Pancreas (tissue), 10 donors: ENCODE measurements around the gene S100A2. TPM values are rescaled to one million over a fixed set of nuclear protein-coding genes. Genes with fewer than 3 reads are reported as not detected.

ENCODE experiments used
- ATAC-seq, 4 donors: fragments of 200-7000 bp; cut with Tn5 transposase; one replicate each; pipeline versions ENCODE4 v1.8.0 to v1.9.1; 2020; ENCODE audit warnings: mild to moderate bottlenecking in 4 of 4, moderate library complexity in 4 of 4
- DNase-seq, 6 donors: peaks; one replicate each; pipeline ENCODE4 v3.0.0-alpha.2; 2020
- FAIRE-seq: peaks from 2 replicates; lab custom pipeline; 2012; peaks lifted over from hg19 to GRCh38; lab: Jason Lieb, UNC
- H3K27ac ChIP-seq, 4 donors: fragments of 200-600 bp; sonication (generic); 1 replicate in 3 of 4; 2 replicates in 1 of 4; pipeline versions ENCODE4 v1.5.0 to v1.8.0; 2020
- H3K27me3 ChIP-seq, 4 donors: fragments of 200-600 bp; one replicate each; pipeline ENCODE4 v1.8.0; 2021
- H3K36me3 ChIP-seq, 3 donors: fragments of 200-600 bp; sonication (generic) in 1 of 3; one replicate each; pipeline versions ENCODE4 v1.5.0 to v1.8.0; 2020 to 2021
- H3K4me1 ChIP-seq, 3 donors: fragments of 200-600 bp; one replicate each; pipeline ENCODE4 v1.8.0; 2021
- H3K4me3 ChIP-seq, 4 donors: fragments of 200-600 bp; sonication (generic) in 2 of 4; one replicate each; pipeline versions ENCODE4 v1.5.0 to v1.8.0; 2020 to 2021
- H3K9me3 ChIP-seq, 4 donors: fragments of 200-600 bp; one replicate each; pipeline ENCODE4 v1.8.0; 2021
- CTCF ChIP-seq, 4 donors: fragments of 200-600 bp; sonication (generic) in 3 of 4; IDR thresholded peaks; one replicate each; pipeline versions ENCODE4 v1.5.0 to v1.8.0; 2021; ENCODE audit warnings: antibody characterized with exemption in 4 of 4
- WGBS, 2 donors: extraction: QIAGEN DNeasy Blood & Tissue Kit; methylation state at CpG; one replicate each; pipeline ENCODE4 v1.1.7; 2013; 5-methylcytosine and 5-hydroxymethylcytosine counted together
- intact Hi-C, 3 donors: fragments of 100-400 bp; cut with DNase I; formaldehyde crosslinking; loops; one replicate each; pipeline versions ENCODE4 v1.11.1 to v1.14.2; 2022
- polyA plus RNA-seq, 2 donors: library from polyadenylated mRNA; stranded (reverse); fragments of 200-250 nt; gene quantifications; one replicate each; pipeline ENCODE4 v1.2.3, GENCODE V29; 2013
- total RNA-seq, 6 donors: library from RNA; stranded (reverse); fragmentation: NEBNext Ultra II Directional in 4 of 6; extraction: Animal tissue kit (Norgen Biotek cat#: 25700) in 4 of 6; gene quantifications; one replicate each; pipeline versions ENCODE4 v1.2.1 to v1.2.4, GENCODE V29; 2021 to 2023
- donor health status: healthy with polysubstance abuse.
- donor health status: DM: no; HTN: no; CAD: no; lungs with moderate emphysema.
- donor health status: DM: no; HTN: no; CAD: no.
- donor health status: control.
- donor health status: control.
- donor health status: Bipolar disorder and iron deficiency.
- donor health status: DM: yes; HTN: yes; CAD: no.
- donor health status: DM: no; HTN: no; CAD: no.
- donor health status: DM: no; HTN: no; CAD: no.
- donor health status: DM: yes; HTN: yes; CAD: no.

The S100A2 gene
- total and polyA plus RNA-seq, 8 donors, result 0.60 to 2.8 (median 1.3) TPM; not detected in 2

GRCh38 chr1:153557877-153558276 is 7.8 kb downstream of the S100A2 start:
- FAIRE-seq (no peak), DNase-seq (no peak), ATAC-seq (no peak)
- Histone ChIP-seq H3K36me3 (no peaks in the 10 kb centered on the region), H3K27me3 (no peaks in the 10 kb centered on the region), H3K4me3 (no peak overlapping the region), H3K4me1 (no peaks in the 10 kb centered on the region), H3K27ac (no peak overlapping the region), H3K9me3 (no peaks in the 10 kb centered on the region)
- intact Hi-C loops, result no loop called here
- WGBS, 2 donors, result 91 to 97% methylated on average over 3 of the region's 3 CpGs
- TF ChIP-seq CTCF (IDR thresholded peaks at IDR 0.05), result no peak

- Histone ChIP-seq H3K4me3 (no peak overlapping the region), H3K27me3 (no peaks in the 10 kb centered on the region), H3K27ac (no peak overlapping the region), H3K9me3 (no peaks in the 10 kb centered on the region), H3K36me3 (no peaks in the 10 kb centered on the region), H3K4me1 (no peaks in the 10 kb centered on the region)
- FAIRE-seq (no peak), DNase-seq (no peak), ATAC-seq (no peak)
- intact Hi-C loops, result no loop called here
- whole genome bisulfite sequencing, 2 donors, result 75 to 83% methylated on average over 1 of the region's 1 CpG
- TF ChIP-seq CTCF (IDR thresholded peaks at IDR 0.05), result no peak
These were observed 9.3 kb downstream of the S100A2 start for GRCh38 chr1:153556348-153556747.

GRCh38 chr1:153553830-153554541 is 11.7 kb downstream of the S100A2 start:
- Histone ChIP-seq H3K27me3 (no peaks in the 10 kb centered on the region), H3K36me3 (no peaks in the 10 kb centered on the region), H3K4me3 (no peak overlapping the region), H3K4me1 (peaks cover 0 to 4% (median 0%) of the 10 kb centered on the region in 3 donors), H3K27ac (peak overlapping the region in 3 of 4 donors; percentile 22 to 56 (median 37)), H3K9me3 (no peaks in the 10 kb centered on the region)
- peak in 1 of 6 donors; percentile 13 for DNase-seq
- intact Hi-C loops, result no loop called here
- peak in 3 of 4 donors; percentile 21 to 57 (median 47) for ATAC-seq
- WGBS, 2 donors, result 67 to 68% methylated on average over 2 of the region's 2 CpGs
- TF ChIP-seq CTCF (IDR thresholded peaks at IDR 0.05), result no peak
- FAIRE-seq, result no peak

GRCh38 chr1:153553096-153553495 is 12.5 kb downstream of the S100A2 start:
- Histone ChIP-seq H3K27me3 (no peaks in the 10 kb centered on the region), H3K4me3 (no peak overlapping the region), H3K9me3 (no peaks in the 10 kb centered on the region), H3K27ac (no peak overlapping the region), H3K4me1 (peaks cover 0 to 7% (median 0%) of the 10 kb centered on the region in 3 donors), H3K36me3 (no peaks in the 10 kb centered on the region)
- DNase-seq (peak in 1 of 6 donors; percentile 23), ATAC-seq (no peak), FAIRE-seq (no peak)
- no peak for TF ChIP-seq CTCF (IDR thresholded peaks at IDR 0.05)
- WGBS, 2 donors, result 85 to 89% methylated on average over 12 of the region's 12 CpGs
- intact Hi-C loops, result no loop called here

GRCh38 chr1:153552335-153552734 is 13.3 kb downstream of the S100A2 start:
- ATAC-seq, result no peak
- Histone ChIP-seq H3K27ac (no peak overlapping the region), H3K9me3 (no peaks in the 10 kb centered on the region), H3K4me1 (peaks cover 0 to 7% (median 0%) of the 10 kb centered on the region in 3 donors), H3K4me3 (no peak overlapping the region), H3K36me3 (no peaks in the 10 kb centered on the region), H3K27me3 (no peaks in the 10 kb centered on the region)
- no peak for FAIRE-seq
- intact Hi-C loops, result no loop called here
- DNase-seq, result no peak
- 86 to 88% methylated on average over 8 of the region's 8 CpGs for WGBS, 2 donors
- no peak for TF ChIP-seq CTCF (IDR thresholded peaks at IDR 0.05)
